ENCODE data around the gene ASIC4. TPM values are rescaled to one million over a fixed set of nuclear protein-coding genes. Genes with fewer than 3 reads are reported as not detected.

The ASIC4 gene
- total and polyA plus RNA-seq, 9 of the 15 experiments (the other 6 are each of a cell fraction or from before 2014, with no cell fraction given) = 0.07 to 19.2 (median 4.8) TPM

GRCh38 chr2:219466816-219467735 lies 47.2 kb upstream of the ASIC4 start:
- ChIA-PET POLR2A (interaction anchor here (0.6 kb wide), 1 partner anchor 51 kb away, joined by 4 read pairs; no protein-coding TSS in a partner anchor), CTCF (ENCODE audit: low intra/inter-chr PET ratio) (no interaction called here)
- Histone ChIP-seq H2AFZ (ENCODE audit: low read depth, low read length) (no peak overlapping the region), H3K4me3 (no peak overlapping the region), H3K27ac (ENCODE audit: extremely low read depth, low read depth, low read length) (no peak overlapping the region), H3K79me2 (ENCODE audit: control insufficient read depth, insufficient read depth, low read length) (no peaks in the 10 kb centered on the region), H3K4me2 (ENCODE audit: insufficient read depth, low read length) (no peak overlapping the region), H4K20me1 (replicated peaks; ENCODE audit: control insufficient read depth, insufficient read depth, low read length) (no peaks in the 10 kb centered on the region), H3K9me3 (replicated peaks; ENCODE audit: control insufficient read depth, insufficient read depth, low read depth, low read length) (no peaks in the 10 kb centered on the region), H3K4me1 (replicated peaks in 1 of 2; ENCODE audit: control insufficient read depth in 2 of 2, insufficient read depth in 2 of 2, low read length in 2 of 2) (peaks cover 12 to 49% of the 10 kb centered on the region in 2 experiments; a peak in 4 of 5 replicates), H3K27me3 (ENCODE audit: control insufficient read depth in 2 of 2, insufficient read depth in 2 of 2, low read length in 2 of 2) (no peaks in the 10 kb centered on the region), H3K9ac (ENCODE audit: insufficient read depth in 1 of 2, low read depth in 2 of 2, low read length in 2 of 2) (peak overlapping the region in 1 of 2 experiments; percentile 64; a peak in 2 of 4 replicates), H3K9me1 (ENCODE audit: control insufficient read depth, insufficient read depth, low read length) (no peaks in the 10 kb centered on the region), H3K36me3 (ENCODE audit: control insufficient read depth, insufficient read depth, low read length) (no peaks in the 10 kb centered on the region)
- TF ChIP-seq ZEB2 (IDR thresholded peaks at IDR 0.05) (no peak), ZNF12 (CRISPR knock-in tag; IDR thresholded peaks at IDR 0.05) (no peak), SMARCB1 (IDR thresholded peaks at IDR 0.05; ENCODE audit: insufficient read length, low read depth) (no peak), RBM22 (IDR thresholded peaks at IDR 0.05; ENCODE audit: low read depth, low read length, poor library complexity, severe bottlenecking) (no peak), SMAD1 (IDR thresholded peaks at IDR 0.05; ENCODE audit: low read depth, low read length, partially characterized antibody) (no peak), SMAD4 (CRISPR knock-in tag; conservative IDR thresholded peaks at IDR 0.05) (no peak), ZNF445 (CRISPR knock-in tag; IDR thresholded peaks at IDR 0.05; ENCODE audit: low read depth) (no peak), ZNF41 (CRISPR knock-in tag; conservative IDR thresholded peaks at IDR 0.05) (no peak), SAFB (IDR thresholded peaks at IDR 0.05; ENCODE audit: borderline replicate concordance, low read depth, low read length) (no peak), NFIC (IDR thresholded peaks at IDR 0.05) (no peak), ZNF239 (CRISPR knock-in tag; IDR thresholded peaks at IDR 0.05) (no peak), CBX3 (IDR thresholded peaks at IDR 0.05; ENCODE audit: borderline replicate concordance in 1 of 2, low read length in 2 of 2) (no peak)
- TF ChIP-seq, protein P1, sequence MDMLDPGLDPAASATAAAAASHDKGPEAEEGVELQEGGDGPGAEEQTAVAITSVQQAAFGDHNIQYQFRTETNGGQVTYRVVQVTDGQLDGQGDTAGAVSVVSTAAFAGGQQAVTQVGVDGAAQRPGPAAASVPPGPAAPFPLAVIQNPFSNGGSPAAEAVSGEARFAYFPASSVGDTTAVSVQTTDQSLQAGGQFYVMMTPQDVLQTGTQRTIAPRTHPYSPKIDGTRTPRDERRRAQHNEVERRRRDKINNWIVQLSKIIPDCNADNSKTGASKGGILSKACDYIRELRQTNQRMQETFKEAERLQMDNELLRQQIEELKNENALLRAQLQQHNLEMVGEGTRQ (CRISPR knock-in tag; IDR thresholded peaks at IDR 0.05) = no peak
- TF ChIP-seq, protein P2, sequence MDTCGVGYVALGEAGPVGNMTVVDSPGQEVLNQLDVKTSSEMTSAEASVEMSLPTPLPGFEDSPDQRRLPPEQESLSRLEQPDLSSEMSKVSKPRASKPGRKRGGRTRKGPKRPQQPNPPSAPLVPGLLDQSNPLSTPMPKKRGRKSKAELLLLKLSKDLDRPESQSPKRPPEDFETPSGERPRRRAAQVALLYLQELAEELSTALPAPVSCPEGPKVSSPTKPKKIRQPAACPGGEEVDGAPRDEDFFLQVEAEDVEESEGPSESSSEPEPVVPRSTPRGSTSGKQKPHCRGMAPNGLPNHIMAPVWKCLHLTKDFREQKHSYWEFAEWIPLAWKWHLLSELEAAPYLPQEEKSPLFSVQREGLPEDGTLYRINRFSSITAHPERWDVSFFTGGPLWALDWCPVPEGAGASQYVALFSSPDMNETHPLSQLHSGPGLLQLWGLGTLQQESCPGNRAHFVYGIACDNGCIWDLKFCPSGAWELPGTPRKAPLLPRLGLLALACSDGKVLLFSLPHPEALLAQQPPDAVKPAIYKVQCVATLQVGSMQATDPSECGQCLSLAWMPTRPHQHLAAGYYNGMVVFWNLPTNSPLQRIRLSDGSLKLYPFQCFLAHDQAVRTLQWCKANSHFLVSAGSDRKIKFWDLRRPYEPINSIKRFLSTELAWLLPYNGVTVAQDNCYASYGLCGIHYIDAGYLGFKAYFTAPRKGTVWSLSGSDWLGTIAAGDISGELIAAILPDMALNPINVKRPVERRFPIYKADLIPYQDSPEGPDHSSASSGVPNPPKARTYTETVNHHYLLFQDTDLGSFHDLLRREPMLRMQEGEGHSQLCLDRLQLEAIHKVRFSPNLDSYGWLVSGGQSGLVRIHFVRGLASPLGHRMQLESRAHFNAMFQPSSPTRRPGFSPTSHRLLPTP (IDR thresholded peaks at IDR 0.05; ENCODE audit: borderline replicate concordance, extremely low read depth, insufficient read length) = no peak
- DNase-seq (ENCODE audit: extremely low read depth in 1 of 4, low spot score in 3 of 4) = no peak
- BruUV-seq (replicated peaks) = no TSS peak
- no peak for FAIRE-seq
- ATAC-seq = no peak
- in situ Hi-C loops (cut with MboI) (no loop called here), intact Hi-C loops (cut with micrococcal nuclease) (no loop called here)
- 63% methylated on average over 15 of the region's 28 CpGs for WGBS (ENCODE audit: insufficient coverage, low coverage, missing lambda C conversion rate)

Data from K562 (cell line).